Right lobe of liver (tissue), 6 donors: ENCODE measurements around the gene IAPP. TPM values are rescaled to one million over a fixed set of nuclear protein-coding genes. Genes with fewer than 3 reads are reported as not detected.
"Not testable (repeated sequence)": the region's sequence is repeated elsewhere in the genome, so short reads cannot be mapped to it uniquely, and the experiment has no call there.

Experiments used
- ATAC-seq, 4 donors: fragments of 200-7000 bp; cut with Tn5 transposase; one replicate each; pipeline ENCODE4 v1.9.1; 2020; ENCODE audit warnings: mild to moderate bottlenecking in 4 of 4, moderate library complexity in 4 of 4
- DNase-seq, 3 donors: peaks; one replicate each; pipeline ENCODE4 v3.0.0-alpha.2; 2020
- H3K27ac ChIP-seq, 3 donors: fragments of 200-600 bp; one replicate each; pipeline ENCODE4 v1.8.0; 2022
- H3K27me3 ChIP-seq, 2 donors: fragments of 200-600 bp; one replicate each; pipeline ENCODE4 v1.8.0; 2022
- H3K36me3 ChIP-seq, 4 donors: fragments of 200-600 bp; sonication (generic) in 1 of 4; one replicate each; pipeline versions ENCODE4 v1.5.1 to v1.8.0; 2017 to 2022; ENCODE audit warnings: control low read depth in 1 of 4
- H3K4me1 ChIP-seq, 4 donors: fragments of 200-600 bp; sonication (generic) in 1 of 4; one replicate each; pipeline versions ENCODE4 v1.5.1 to v1.8.0; 2017 to 2022; ENCODE audit warnings: control low read depth in 1 of 4
- H3K4me3 ChIP-seq, 3 donors: fragments of 200-600 bp; one replicate each; pipeline ENCODE4 v1.8.0; 2022
- H3K9me3 ChIP-seq, 4 donors: fragments of 200-600 bp; sonication (generic) in 1 of 4; one replicate each; pipeline versions ENCODE4 v1.5.1 to v1.8.0; 2017 to 2022; ENCODE audit warnings: control low read depth in 1 of 4
- POLR2A ChIP-seq: fragments of 450-650 bp; IDR thresholded peaks from one replicate; pipeline ENCODE4 v1.6.1; 2017; ENCODE audit warnings: antibody characterized with exemption, mild to moderate bottlenecking
- WGBS: methylation state at CpG from one replicate; pipeline ENCODE4 v1.1.6; 2018; ENCODE audit warnings: low coverage, low lambda C conversion rate; ENCODE audit not compliant: insufficient coverage; ENCODE audit errors: missing lambda C conversion rate; 5-methylcytosine and 5-hydroxymethylcytosine counted together
- intact Hi-C, 2 donors: fragments of 100-400 bp; cut with DNase I; formaldehyde crosslinking; loops; one replicate each; pipeline versions ENCODE4 v1.11.2 to v1.14.1; 2022
- total RNA-seq, 6 experiments: library from RNA; depleted of rRNA in 2 of 6; stranded (reverse); fragments of >200 nt in 2 of 6; fragmentation: NEBNext Ultra II Directional in 3 of 6; extraction: Animal tissue kit (Norgen Biotek cat#: 25700) in 3 of 6; gene quantifications; one replicate each; pipeline versions ENCODE4 v1.1.0 to v1.2.4, GENCODE V29; 2016 to 2023
- TF ChIP-seq, protein P1 (sequence below), 4 donors: fragments of 200-600 bp in 3 of 4; fragments of 450-650 bp in 1 of 4; IDR thresholded peaks; one replicate each; pipeline versions ENCODE4 v1.5.1 to v1.8.0; 2016 to 2022; ENCODE audit warnings: antibody characterized with exemption in 4 of 4, mild to moderate bottlenecking in 2 of 4
- donor health status: DM: no; HTN: yes; CAD: no.
- donor health status: DM: no; HTN: no; CAD: no.
- donor health status: DM: no; HTN: no; CAD: no.
- donor health status: DM: no; HTN: yes; CAD: no.
- donor health status: DM: no; HTN: yes; CAD: no.

Gene IAPP
- total RNA-seq, 6 experiments from 2014 or later = 0.22 TPM; not detected in 5

DNA sequence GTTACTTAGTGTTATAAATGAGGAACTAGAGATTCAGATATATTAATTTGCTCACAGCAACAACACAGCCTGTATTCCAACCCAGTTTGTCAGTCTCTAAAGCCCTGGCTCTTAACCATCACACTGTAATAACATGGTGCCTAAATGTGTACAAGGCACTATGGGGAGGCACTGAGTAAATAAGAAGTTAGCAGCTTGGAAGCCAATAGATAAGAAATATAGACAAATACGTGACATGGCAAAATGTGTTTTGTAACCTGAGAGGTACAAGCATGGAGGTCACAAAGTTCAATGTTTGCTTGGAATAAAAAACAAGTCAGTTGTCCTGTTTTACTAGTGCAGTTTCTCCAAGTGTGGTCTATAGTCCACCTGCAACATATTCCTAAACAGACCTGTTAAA lies 21.7 kb upstream of the IAPP start:
- 23% methylated on average over 1 of the region's 1 CpG for WGBS
- Histone ChIP-seq H3K27me3 (no peaks in the 10 kb centered on the region), H3K27ac (peak overlapping the region in 2 of 3 donors; percentile 72 to 84), H3K4me1 (peaks cover 0 to 39% (median 14%) of the 10 kb centered on the region in 4 donors), H3K4me3 (no peak overlapping the region), H3K9me3 (no peaks in the 10 kb centered on the region), H3K36me3 (no peaks in the 10 kb centered on the region)
- DNase-seq = peak in 1 of 3 donors; percentile 50
- no peak for TF ChIP-seq POLR2A
- TF ChIP-seq, protein P1, sequence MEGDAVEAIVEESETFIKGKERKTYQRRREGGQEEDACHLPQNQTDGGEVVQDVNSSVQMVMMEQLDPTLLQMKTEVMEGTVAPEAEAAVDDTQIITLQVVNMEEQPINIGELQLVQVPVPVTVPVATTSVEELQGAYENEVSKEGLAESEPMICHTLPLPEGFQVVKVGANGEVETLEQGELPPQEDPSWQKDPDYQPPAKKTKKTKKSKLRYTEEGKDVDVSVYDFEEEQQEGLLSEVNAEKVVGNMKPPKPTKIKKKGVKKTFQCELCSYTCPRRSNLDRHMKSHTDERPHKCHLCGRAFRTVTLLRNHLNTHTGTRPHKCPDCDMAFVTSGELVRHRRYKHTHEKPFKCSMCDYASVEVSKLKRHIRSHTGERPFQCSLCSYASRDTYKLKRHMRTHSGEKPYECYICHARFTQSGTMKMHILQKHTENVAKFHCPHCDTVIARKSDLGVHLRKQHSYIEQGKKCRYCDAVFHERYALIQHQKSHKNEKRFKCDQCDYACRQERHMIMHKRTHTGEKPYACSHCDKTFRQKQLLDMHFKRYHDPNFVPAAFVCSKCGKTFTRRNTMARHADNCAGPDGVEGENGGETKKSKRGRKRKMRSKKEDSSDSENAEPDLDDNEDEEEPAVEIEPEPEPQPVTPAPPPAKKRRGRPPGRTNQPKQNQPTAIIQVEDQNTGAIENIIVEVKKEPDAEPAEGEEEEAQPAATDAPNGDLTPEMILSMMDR (IDR thresholded peaks at IDR 0.05) = no peak
- ATAC-seq = peak; percentile 83 to 95 (median 92)
- intact Hi-C loops = no loop called here

DNA sequence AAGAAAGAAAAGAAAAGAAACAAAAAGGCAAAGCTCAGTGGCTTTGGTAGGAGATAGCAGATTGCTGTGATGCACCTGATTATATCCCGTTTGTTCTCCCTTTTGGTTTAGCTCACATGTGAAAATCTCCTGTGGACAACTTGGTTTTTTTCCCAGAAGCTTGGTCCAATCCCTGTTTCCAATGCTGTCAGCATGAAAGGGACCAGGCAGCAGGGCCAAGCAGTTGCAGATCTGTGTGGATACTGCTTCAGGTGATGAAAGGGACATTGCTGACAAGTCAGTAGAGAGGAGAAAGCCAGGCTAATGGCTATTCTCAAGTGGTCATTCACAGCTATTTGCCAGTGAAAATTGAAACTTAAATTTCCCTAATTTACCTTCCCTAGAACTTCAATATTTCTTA lies 19.2 kb upstream of the IAPP start:
- intact Hi-C loops = no loop called here
- no peaks in the 10 kb centered on the region for H3K27me3 ChIP-seq
- ATAC-seq (peak; percentile 40 to 71 (median 58)), DNase-seq (peak in 2 of 3 donors; percentile 66 to 67)
- H3K4me1 ChIP-seq = peaks cover 0 to 34% (median 14%) of the 10 kb centered on the region in 4 donors
- H3K36me3 ChIP-seq = no peaks in the 10 kb centered on the region
- no peaks in the 10 kb centered on the region for H3K9me3 ChIP-seq
- TF ChIP-seq POLR2A = no peak
- TF ChIP-seq, protein P1 (IDR thresholded peaks at IDR 0.05) = no peak
- H3K4me3 ChIP-seq = no peak overlapping the region
- H3K27ac ChIP-seq = peak overlapping the region in 2 of 3 donors; percentile 44 to 84
- 21% methylated on average over 1 of the region's 1 CpG for WGBS

DNA sequence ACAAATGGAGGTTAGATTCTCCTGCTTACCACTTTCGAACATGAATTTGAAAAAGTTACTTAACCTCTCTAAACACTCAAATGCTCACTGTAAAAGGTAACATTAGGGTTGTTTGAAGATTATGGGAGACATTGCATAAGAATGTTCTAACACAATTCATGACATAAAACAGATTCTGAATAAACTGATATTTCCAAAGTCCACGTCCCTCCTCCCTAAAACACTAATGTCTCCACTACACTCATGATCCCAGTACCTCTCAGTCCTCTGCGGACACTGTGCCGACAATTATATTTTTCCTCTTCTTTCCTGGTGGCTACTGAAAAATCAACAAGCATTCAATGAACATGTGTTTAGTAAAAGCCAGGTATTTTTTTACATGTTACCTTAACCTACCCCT lies 18.8 kb upstream of the IAPP start:
- no peaks in the 10 kb centered on the region for H3K36me3 ChIP-seq
- ATAC-seq (peak; percentile 52 to 59 (median 56)), DNase-seq (no peak)
- WGBS = 50% methylated on average over 4 of the region's 4 CpGs
- H3K4me3 ChIP-seq = no peak overlapping the region
- H3K9me3 ChIP-seq = no peaks in the 10 kb centered on the region
- no peaks in the 10 kb centered on the region for H3K27me3 ChIP-seq
- H3K4me1 ChIP-seq = peaks cover 0 to 34% (median 14%) of the 10 kb centered on the region in 4 donors
- H3K27ac ChIP-seq = peak overlapping the region in 2 of 3 donors; percentile 44 to 84
- TF ChIP-seq, protein P1 (IDR thresholded peaks at IDR 0.05) = no peak
- TF ChIP-seq POLR2A = no peak
- intact Hi-C loops = no loop called here

DNA sequence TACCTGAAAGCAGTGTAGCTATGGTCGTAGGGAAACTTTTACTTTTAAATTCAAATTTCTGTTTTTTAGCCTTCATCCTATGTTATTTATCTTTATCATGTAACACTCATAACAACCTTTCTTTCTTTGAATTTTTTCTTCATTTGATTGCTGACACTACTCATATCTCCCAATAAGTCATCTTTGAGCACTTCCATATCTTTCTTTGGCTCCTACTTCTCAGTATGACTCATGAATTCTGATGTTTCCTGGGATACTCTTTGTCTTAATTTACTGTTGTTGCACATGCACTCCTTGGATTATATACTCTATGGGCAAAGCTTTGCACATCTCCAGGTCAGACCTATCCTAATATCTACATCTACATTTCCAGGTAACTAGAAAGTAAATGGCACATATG lies 18.1 kb upstream of the IAPP start:
- peak overlapping the region in 1 of 3 donors; percentile 84 for H3K27ac ChIP-seq
- H3K4me1 ChIP-seq = peaks cover 0 to 34% (median 14%) of the 10 kb centered on the region in 4 donors
- no peak for TF ChIP-seq POLR2A
- TF ChIP-seq, protein P1 (IDR thresholded peaks at IDR 0.05) = no peak
- no peak for DNase-seq
- H3K9me3 ChIP-seq = no peaks in the 10 kb centered on the region
- no peak overlapping the region for H3K4me3 ChIP-seq
- intact Hi-C loops = no loop called here
- no peaks in the 10 kb centered on the region for H3K36me3 ChIP-seq
- 76% methylated on average over 1 of the region's 1 CpG for WGBS
- ATAC-seq = no peak
- H3K27me3 ChIP-seq = no peaks in the 10 kb centered on the region

DNA sequence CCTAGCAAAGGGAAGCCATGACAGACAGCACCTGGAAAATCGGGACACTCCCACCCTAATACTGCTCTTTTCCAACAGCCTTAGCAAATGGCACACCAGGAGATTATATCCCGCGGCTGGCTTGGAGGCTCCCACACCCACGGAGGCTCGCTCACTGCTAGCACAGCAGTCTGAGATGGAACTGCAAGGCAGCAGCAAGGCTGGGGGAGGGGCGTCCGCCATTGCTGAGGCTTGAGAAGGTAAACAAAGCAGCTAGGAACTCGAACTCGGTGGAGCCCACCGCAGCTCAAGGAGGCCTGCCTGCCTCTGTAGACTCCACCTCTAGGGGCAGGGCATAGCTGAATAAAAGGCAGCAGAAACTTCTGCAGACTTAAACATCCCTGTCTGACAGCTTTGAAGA lies 12.1 kb upstream of the IAPP start:
- H3K36me3 ChIP-seq, H3K27me3 ChIP-seq, H3K27ac ChIP-seq, H3K4me3 ChIP-seq, DNase-seq, H3K4me1 ChIP-seq, intact Hi-C loops, ATAC-seq, H3K9me3 ChIP-seq: not testable (repeated sequence)
- 72% methylated on average over 7 of the region's 10 CpGs for WGBS
